ENCODE results near the gene ALG1. TPM values are rescaled to one million over a fixed set of nuclear protein-coding genes. Genes with fewer than 3 reads are reported as not detected.
"Not testable (repeated sequence)": the region's sequence is repeated elsewhere in the genome, so short reads cannot be mapped to it uniquely, and the experiment has no call there.

ALG1 gene
- total and polyA plus RNA-seq, 2 donors (not counting 3 experiments of a cell fraction or from before 2014, with no cell fraction given), result 33.7 to 46.0 TPM

DNA sequence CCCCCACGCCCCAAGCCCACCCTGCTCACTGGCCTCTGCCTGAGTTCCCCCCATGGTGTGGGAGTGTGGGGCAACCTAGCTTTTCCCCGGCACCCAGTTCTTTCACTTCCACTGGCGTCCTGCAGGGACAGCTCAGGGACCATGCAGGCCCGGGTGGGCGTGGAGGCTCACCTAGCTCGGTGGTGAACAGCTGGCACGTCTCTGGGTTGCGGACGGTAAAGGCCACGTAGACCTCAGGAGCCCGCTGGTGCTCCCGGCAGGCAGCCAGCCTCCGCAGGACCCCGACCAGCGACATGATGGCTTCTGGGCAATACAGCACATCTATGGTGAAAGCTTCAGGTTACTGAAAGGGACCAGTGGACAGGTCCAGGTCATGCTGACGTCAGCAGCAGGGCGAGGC is 17.3 kb downstream of the ALG1 start:
- H3K79me2 ChIP-seq (ENCODE audit: control insufficient read depth, insufficient read depth, low read length); H3K9ac ChIP-seq (replicated peaks; ENCODE audit: extremely low read depth, insufficient read depth, low read length); BruUV-seq (replicated peaks); H3K4me2 ChIP-seq (ENCODE audit: insufficient read depth, low read length); H2AFZ ChIP-seq (ENCODE audit: low read depth, low read length); H3K4me1 ChIP-seq (ENCODE audit: control insufficient read depth, extremely low read depth, insufficient read depth, low read length); H3K9me1 ChIP-seq (replicated peaks; ENCODE audit: control insufficient read depth, extremely low read depth, insufficient read depth, low read length); H4K20me1 ChIP-seq (replicated peaks; ENCODE audit: control insufficient read depth, extremely low read depth, insufficient read depth, low read length); intact Hi-C loops (cut with micrococcal nuclease); H3K36me3 ChIP-seq (ENCODE audit: control insufficient read depth in 2 of 2, extremely low read depth in 1 of 2, insufficient read depth in 2 of 2, low read length in 2 of 2); H3K27ac ChIP-seq (ENCODE audit: insufficient read depth, low read depth, low read length); H3K27me3 ChIP-seq (ENCODE audit: control insufficient read depth in 2 of 2, insufficient read depth in 2 of 2, low read length in 2 of 2); CTCF ChIA-PET; H3K9me3 ChIP-seq (replicated peaks; ENCODE audit: control insufficient read depth, insufficient read depth, low read length); POLR2A ChIA-PET; H3K4me3 ChIP-seq (replicated peaks in 1 of 3; ENCODE audit: insufficient read depth in 1 of 3, low read depth in 1 of 3, low read length in 3 of 3); dilution Hi-C loops (cut with MboI; ENCODE audit: extremely low pct_ligation_motif_present, low sequenced_read_pairs); FAIRE-seq; DNase-seq (ENCODE audit: low read depth, low spot score): not testable (repeated sequence)

DNA sequence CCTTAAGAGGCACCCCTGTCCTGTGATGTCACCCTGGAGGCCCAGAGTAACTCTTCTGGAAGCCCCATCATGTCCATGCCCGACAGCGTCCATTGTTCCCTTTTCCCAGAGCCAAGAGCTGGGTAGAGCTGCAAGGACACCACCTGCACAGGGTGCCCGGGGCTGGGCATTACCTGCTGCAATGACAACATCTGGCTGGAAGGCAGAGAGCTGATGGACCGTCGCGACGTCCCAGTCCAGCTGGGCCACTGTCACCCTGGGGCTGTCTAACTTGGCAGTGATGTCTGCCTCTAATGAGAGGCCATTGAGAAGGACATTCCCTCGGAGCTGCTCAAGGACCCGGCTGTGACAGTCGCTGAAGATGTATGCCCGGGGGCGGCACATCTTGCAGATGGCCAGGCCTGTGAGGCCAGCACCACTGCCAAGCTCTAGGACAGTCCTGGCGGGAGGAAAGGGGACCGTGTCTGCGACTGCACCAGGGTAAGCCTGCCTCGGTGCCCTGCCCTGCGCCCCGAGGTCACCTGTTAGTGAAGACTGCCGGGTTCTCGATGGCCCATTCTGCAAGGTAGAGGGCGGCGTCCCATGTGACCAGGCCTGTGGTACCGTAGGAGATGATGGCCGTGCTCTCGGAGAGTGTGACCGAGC is 18.4 kb downstream of the ALG1 start:
- H3K27ac ChIP-seq (ENCODE audit: insufficient read depth, low read depth, low read length); H3K27me3 ChIP-seq (ENCODE audit: control insufficient read depth in 2 of 2, insufficient read depth in 2 of 2, low read length in 2 of 2); H3K9me1 ChIP-seq (replicated peaks; ENCODE audit: control insufficient read depth, extremely low read depth, insufficient read depth, low read length); H4K20me1 ChIP-seq (replicated peaks; ENCODE audit: control insufficient read depth, extremely low read depth, insufficient read depth, low read length); H3K9me3 ChIP-seq (replicated peaks; ENCODE audit: control insufficient read depth, insufficient read depth, low read length); CTCF ChIA-PET; H3K4me3 ChIP-seq (replicated peaks in 1 of 3; ENCODE audit: insufficient read depth in 1 of 3, low read depth in 1 of 3, low read length in 3 of 3); DNase-seq (ENCODE audit: low read depth, low spot score); H3K4me2 ChIP-seq (ENCODE audit: insufficient read depth, low read length); dilution Hi-C loops (cut with MboI; ENCODE audit: extremely low pct_ligation_motif_present, low sequenced_read_pairs); intact Hi-C loops (cut with micrococcal nuclease); BruUV-seq (replicated peaks); H3K79me2 ChIP-seq (ENCODE audit: control insufficient read depth, insufficient read depth, low read length); POLR2A ChIA-PET; H2AFZ ChIP-seq (ENCODE audit: low read depth, low read length); H3K4me1 ChIP-seq (ENCODE audit: control insufficient read depth, extremely low read depth, insufficient read depth, low read length); H3K9ac ChIP-seq (replicated peaks; ENCODE audit: extremely low read depth, insufficient read depth, low read length); FAIRE-seq; H3K36me3 ChIP-seq (ENCODE audit: control insufficient read depth in 2 of 2, extremely low read depth in 1 of 2, insufficient read depth in 2 of 2, low read length in 2 of 2): not testable (repeated sequence)

DNA sequence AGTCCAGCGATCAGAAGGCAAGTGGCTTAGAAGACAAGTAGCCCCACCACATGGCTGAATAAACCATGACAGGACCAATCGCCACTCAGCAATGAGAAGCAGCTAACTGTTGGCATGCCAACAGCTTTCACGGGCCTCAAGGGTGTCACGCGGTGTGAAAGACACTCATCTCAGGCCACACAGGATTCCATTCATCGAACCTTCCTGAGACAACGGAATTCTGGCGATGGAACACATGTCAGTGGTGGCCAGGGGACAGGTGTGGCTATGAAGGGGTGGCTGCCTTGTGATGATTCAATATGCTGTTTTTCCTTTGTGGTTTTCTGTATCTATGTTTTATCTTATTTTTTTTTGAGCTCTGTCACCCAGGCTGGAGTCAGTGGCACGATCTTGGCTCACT is 18.9 kb downstream of the ALG1 start:
- BruUV-seq (replicated peaks), result not testable (repeated sequence)

DNA sequence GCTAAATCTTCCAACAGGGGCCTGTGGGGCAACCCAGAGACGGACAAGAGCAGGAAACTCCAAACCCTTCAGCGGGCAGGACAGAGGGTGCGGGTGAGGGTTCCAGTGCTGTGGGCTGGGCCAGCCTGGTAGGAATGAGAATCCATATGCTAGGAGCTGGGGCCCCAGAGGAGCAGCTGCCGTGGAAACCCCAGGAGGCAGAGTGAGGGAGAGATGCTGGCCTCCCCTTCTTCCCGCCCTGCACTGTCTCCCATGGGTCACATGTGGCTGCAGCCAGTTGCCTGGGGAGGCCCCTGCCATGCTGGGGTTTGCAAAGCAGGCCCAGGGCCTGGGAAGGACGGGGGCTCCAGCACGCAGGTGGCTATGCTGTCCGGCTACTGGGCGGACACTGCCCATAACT is 21.4 kb downstream of the ALG1 start:
- BruUV-seq (replicated peaks); H3K27me3 ChIP-seq (ENCODE audit: control insufficient read depth in 2 of 2, insufficient read depth in 2 of 2, low read length in 2 of 2); H3K27ac ChIP-seq (ENCODE audit: insufficient read depth, low read depth, low read length); H2AFZ ChIP-seq (ENCODE audit: low read depth, low read length); H3K79me2 ChIP-seq (ENCODE audit: control insufficient read depth, insufficient read depth, low read length); FAIRE-seq; H3K9me3 ChIP-seq (replicated peaks; ENCODE audit: control insufficient read depth, insufficient read depth, low read length); intact Hi-C loops (cut with micrococcal nuclease); H3K4me3 ChIP-seq (replicated peaks in 1 of 3; ENCODE audit: insufficient read depth in 1 of 3, low read depth in 1 of 3, low read length in 3 of 3); dilution Hi-C loops (cut with MboI; ENCODE audit: extremely low pct_ligation_motif_present, low sequenced_read_pairs); H3K36me3 ChIP-seq (ENCODE audit: control insufficient read depth in 2 of 2, extremely low read depth in 1 of 2, insufficient read depth in 2 of 2, low read length in 2 of 2); H4K20me1 ChIP-seq (replicated peaks; ENCODE audit: control insufficient read depth, extremely low read depth, insufficient read depth, low read length); H3K4me1 ChIP-seq (ENCODE audit: control insufficient read depth, extremely low read depth, insufficient read depth, low read length); H3K4me2 ChIP-seq (ENCODE audit: insufficient read depth, low read length); H3K9ac ChIP-seq (replicated peaks; ENCODE audit: extremely low read depth, insufficient read depth, low read length); H3K9me1 ChIP-seq (replicated peaks; ENCODE audit: control insufficient read depth, extremely low read depth, insufficient read depth, low read length); DNase-seq (ENCODE audit: low read depth, low spot score); POLR2A ChIA-PET: not testable (repeated sequence)
- CTCF ChIA-PET, result interaction anchor here (0.8 to 1.5 kb wide), 4 partner anchors 8 to 134 kb away, joined by 3 to 6 read pairs (median 4); no protein-coding TSS in a partner anchor

More for the DNA sequence above, 18.9 kb downstream of the ALG1 start:
- H3K27me3 ChIP-seq (ENCODE audit: control insufficient read depth in 2 of 2, insufficient read depth in 2 of 2, low read length in 2 of 2); H3K4me3 ChIP-seq (replicated peaks in 1 of 3; ENCODE audit: insufficient read depth in 1 of 3, low read depth in 1 of 3, low read length in 3 of 3); H2AFZ ChIP-seq (ENCODE audit: low read depth, low read length); DNase-seq (ENCODE audit: low read depth, low spot score); H3K79me2 ChIP-seq (ENCODE audit: control insufficient read depth, insufficient read depth, low read length); dilution Hi-C loops (cut with MboI; ENCODE audit: extremely low pct_ligation_motif_present, low sequenced_read_pairs); H3K9ac ChIP-seq (replicated peaks; ENCODE audit: extremely low read depth, insufficient read depth, low read length); H4K20me1 ChIP-seq (replicated peaks; ENCODE audit: control insufficient read depth, extremely low read depth, insufficient read depth, low read length); POLR2A ChIA-PET; H3K4me1 ChIP-seq (ENCODE audit: control insufficient read depth, extremely low read depth, insufficient read depth, low read length); H3K9me1 ChIP-seq (replicated peaks; ENCODE audit: control insufficient read depth, extremely low read depth, insufficient read depth, low read length); H3K36me3 ChIP-seq (ENCODE audit: control insufficient read depth in 2 of 2, extremely low read depth in 1 of 2, insufficient read depth in 2 of 2, low read length in 2 of 2); H3K27ac ChIP-seq (ENCODE audit: insufficient read depth, low read depth, low read length); CTCF ChIA-PET; H3K9me3 ChIP-seq (replicated peaks; ENCODE audit: control insufficient read depth, insufficient read depth, low read length); FAIRE-seq; intact Hi-C loops (cut with micrococcal nuclease); H3K4me2 ChIP-seq (ENCODE audit: insufficient read depth, low read length): not testable (repeated sequence)
